Myocyte (in vitro differentiated cells): Measurements from ENCODE around the gene UST. TPM values are rescaled to one million over a fixed set of nuclear protein-coding genes. Genes with fewer than 3 reads are reported as not detected.

ENCODE experiments used
- DNase-seq: peaks from one replicate; pipeline ENCODE4 v3.0.0-alpha.2; 2012; ENCODE audit warnings: low read depth
- total RNA-seq: library from RNA; depleted of rRNA; stranded (reverse); fragments of >200 nt; gene quantifications from 2 replicates; pipeline ENCODE4 v1.2.3, GENCODE V29; 2014

UST gene
- total RNA-seq, 1 donor from 2014 or later = 10.7 TPM

DNA sequence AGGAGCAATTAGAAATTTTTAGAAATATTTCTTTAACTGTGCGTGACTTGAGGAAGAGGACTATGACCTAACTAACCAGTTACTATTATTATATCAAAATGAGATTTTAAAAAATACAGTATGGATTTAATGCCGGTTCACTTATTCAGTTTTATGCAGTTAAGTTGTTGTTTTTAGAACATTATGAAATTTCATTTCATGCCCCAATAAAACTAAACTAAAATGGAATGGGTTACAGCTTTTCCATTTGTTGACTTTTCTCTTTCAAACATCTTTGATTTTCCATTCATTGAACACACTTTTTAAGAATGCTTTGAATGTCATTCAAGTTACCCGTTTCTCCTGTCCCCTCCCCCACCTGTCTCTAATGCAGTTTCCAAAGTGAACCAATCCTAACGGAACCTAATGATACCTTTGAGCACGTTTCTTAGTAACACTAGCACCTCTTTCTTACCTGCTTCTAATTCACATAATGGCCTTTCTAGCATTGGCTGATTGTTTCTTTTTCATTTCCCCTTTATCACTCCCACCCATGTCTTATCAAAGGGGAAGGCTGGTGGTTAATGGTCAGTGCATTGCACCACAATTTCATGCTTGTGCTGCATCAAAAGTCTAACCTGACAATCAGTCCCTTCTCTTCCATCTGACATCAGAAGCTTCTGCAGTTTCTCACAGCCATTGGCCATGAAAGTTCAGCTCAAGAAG lies 308.5 kb downstream of the UST start:
- no peak for DNase-seq

DNA sequence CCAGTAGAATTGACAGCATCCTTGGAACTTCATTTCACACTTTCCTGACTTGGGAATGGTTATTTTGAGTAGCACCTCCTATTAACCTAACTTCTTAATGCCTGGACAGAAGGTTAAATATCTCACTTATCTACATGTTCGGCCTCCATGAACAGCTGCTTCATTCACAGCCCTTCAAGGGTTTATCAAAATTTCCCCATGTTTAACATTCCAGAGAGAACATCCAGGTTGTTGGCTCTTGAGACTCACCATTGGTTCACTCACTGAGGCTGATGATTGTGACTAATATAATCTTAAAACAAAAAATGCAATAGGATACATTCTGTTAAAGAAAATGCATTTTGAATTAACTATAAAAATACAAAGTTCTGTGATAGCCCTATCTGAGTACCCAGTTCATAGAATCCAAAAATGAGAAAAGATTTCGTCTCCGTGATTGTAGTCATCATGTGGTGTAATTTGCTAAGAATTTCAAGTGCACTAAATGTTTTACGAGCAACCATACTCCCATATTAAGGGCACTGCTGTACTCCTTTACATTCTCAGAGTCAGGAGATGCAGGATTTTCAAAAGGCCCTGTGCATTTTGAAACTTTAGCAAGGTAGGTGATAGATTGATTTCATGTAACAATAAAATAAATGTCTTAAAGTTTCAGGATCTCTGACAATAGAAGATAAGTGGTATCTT lies 310.1 kb downstream of the UST start:
- DNase-seq = no peak

DNA sequence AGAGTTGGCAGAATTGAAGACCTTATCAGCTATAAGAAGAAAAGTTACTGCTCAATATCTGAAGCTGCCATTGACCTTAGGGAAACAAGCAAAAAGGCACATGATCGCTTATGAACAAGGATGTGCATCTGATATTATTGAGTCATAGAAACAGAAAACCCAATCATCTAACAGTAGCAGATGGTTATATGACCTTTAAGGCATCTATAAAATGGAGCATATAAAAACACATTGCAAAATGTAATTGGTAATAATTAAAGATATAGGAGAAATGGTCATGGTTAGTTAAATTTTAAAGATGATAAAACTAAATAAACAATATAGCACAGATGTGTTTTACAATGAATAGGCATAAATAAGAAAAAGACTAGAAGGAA lies 310.6 kb downstream of the UST start:
- DNase-seq = no peak

DNA sequence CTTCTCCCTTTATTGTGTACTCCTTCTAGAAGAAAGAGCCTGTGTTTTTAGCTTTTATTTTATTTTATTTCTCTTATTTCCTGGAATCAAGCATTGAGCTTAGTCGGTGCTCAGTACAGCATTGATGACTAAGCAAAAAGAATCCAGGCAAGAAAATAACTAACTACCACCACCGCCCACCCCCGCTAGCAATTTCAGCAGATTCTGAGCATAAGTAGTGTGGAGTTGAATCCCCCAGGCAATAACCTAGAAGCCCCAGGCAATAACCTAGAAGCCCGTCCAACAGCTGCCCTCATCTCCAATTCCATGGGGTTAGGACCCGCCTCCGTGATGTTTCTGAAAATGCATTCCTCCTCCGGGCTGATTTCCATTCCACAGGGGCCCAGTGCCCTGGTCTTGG lies 312.7 kb downstream of the UST start:
- no peak for DNase-seq

DNA sequence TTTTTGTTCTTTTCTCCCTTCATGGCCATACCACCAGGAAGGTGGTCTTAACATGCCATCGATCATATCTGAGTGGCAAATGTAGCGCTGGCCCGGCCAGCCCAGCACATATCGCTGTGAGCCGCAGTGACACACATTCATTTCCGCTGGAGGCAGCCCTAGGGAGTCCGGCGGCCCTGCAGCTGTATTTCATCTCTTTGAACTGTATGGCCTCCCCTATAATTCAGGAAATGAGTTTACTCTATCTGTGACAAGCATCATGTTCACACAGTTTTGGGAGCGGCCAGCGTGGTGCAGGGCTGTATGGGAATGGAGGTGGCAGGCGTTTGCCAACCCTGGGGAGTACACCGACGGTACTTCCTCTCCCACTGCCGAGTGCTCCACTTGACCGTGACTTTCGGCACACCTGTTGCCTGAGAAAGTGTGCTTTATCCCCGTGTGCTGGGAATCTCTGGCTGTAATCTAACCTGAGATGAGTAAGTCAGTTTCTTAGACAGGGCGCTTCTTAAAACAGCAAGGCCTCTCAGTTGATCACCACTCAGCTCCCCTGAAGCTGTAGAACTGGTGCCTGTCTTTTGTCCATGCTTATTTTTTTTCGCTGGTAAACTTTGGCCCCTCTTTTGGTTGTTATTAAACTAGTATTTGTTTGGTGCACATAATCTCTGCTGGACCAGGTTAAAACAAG lies 313.6 kb downstream of the UST start:
- no peak for DNase-seq

DNA sequence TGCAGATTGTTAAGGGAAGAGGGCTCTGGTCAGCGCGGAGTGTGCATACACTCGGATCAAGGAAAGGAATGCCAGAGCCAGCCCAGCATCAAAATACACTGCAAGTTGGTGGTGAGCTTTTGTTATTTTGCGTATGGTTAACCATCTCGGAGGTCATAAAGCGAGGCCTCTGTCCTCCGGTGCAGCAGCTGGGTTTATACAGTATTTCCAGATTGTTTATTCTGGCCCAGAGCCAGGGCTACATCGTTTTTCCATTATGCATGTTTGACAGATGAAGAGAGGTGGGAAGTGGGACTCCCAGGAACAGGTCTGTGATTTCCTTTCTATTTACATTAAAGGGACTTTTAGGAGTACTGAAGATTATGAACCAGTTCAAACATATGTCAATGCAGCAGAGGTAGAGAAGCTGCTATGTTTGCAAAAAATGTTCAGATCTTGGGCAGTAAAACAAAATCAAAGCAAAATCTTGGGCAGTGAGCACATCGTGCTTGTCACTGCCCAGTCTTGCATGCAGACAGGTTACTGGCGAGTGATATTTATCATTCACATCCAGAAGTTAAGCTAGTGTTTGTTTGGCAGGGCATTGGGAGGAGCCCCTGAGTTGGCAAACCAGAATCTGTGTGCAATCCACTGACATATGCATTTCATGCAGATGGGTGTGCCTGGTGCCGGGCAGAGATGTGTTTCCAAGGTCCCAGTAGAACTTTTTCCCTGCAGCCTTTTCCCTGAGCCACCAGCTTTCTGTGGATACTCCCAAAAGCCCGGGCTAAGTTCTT lies 314.3 kb downstream of the UST start:
- DNase-seq = peak; percentile 64

DNA sequence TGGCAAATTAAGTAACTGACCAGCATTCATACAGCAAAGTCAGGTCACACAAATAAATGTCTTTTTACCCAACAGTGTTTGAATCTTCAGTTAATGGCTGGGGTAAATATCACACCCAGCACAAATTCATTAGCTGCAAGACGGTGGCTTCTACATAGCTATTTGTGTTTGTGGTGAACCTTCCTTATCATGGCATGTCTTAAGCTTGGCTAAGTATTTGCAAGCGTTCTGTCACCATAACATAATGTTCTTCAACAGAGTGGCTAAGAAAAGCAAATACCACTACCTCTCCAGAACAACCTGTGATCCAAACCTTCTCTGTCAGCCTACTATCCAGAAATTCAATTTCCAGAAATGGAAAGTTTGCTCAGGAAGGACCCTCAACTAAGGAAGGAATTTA lies 315.1 kb downstream of the UST start:
- no peak for DNase-seq

DNA sequence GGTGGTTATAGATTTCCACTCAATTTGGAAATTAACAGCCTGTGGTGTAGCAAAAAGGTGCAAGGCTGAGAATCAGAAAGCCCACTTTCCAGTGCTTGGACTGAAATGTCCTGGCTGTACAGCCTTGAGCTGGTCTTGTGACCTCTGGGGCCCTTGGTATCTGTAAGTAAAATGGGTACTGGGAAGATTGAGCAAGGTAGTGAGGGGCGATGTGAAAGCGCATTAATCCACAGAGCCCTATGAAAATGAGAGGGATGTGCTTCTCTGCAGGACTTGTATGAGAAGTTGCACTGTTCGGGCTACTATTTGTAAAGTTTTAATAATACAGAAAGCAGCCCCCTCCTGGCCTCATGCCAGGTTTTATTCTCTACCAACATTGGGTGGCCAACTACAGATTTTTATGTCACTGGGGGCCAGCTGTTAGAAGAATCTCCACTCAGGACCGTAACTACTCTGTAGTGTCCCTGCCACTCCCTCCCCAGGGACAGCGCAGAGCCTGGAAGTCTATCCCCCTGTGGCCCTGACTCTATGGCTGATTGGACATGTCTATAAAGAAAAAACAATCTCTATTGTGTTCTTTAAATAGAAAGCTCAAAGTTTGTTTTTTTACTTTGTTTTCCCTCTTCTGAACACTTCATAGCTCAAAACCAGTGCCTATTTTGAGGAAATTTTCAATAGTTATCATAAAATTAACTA lies 316.0 kb downstream of the UST start:
- no peak for DNase-seq

DNA sequence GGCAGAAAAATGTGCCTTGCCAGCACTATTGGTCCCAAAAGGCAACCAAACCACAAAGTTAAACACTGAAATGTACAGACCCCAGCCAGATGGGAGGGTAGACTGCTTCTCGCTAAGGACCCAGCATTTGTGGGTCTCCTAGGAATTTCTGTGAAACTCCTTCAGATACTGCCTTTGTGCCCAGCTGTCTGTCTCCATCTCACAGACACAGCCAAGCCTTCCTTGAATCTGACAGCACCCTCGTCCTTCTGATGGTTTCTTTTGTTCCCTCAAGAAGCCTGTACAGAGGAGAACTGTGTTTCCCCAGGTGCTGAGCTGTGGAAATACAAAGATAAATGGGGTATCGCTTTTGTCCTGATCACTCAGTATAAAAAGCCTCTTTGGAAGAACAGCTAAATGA lies 316.6 kb downstream of the UST start:
- DNase-seq = peak; percentile 53

DNA sequence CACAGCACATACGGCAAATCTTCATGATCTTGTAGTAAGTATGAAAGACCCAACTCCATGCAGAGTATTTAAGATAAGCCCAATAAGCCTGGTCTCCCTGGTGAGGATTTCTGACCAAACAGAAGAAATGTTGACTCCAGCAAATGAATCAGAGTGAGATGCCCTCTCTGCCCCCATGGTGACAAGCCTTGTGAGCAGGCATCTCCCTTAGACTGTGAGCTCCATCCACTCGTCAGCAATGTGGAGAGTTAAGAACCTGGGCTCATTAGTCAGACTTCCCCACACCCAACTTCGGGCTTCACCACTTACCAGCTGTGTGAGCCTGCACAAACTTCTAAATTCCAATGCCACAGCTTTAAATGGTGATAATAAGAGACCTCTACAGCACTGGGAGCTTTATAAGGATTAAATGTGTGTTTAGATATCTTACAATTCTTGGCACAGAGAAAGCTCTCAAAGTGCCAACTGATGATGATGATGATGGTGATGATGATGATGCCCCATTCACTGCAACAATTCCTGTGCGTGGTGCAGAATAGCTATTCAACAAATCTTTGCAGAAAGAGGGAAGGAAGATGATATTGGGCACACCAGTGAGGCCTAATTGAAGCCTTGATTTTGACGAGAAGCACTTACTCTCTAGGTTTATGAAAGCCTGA lies 317.3 kb downstream of the UST start:
- DNase-seq = peak; percentile 61

DNA sequence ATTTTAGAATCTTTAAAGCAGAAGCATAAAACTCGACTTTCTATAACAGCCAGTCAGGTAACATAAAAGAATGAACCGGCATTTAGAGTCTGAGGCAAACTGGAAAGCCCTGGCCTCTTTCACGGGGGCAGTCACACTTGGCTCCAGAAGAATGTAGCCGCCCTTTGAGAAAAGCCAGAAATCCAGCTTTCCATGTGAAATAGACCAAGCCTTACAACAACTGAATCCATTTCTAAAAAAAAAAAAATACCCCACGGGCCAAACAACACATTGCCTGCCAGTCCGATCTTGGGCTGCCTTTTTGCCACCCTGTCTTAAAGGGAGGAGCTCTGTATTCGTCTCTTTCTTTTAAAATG lies 317.8 kb downstream of the UST start:
- no peak for DNase-seq

DNA sequence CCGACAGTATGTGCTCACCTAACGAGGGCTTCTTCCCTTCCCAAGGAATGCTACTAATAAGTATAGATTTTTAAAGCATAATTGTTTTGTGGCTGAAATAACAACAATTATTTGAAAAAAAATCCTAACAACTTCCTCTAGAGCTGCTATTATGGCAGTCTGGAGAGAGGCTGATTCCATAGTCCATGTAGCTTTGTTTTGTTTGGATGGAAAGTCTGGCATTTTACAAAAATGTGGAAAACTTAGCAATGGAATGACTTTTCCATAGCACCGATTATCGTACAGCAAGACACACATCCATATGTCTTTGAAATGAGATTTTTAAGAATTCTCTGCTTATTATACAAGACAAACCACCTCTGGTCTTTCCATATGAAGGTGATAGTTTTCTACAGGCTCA lies 318.3 kb downstream of the UST start:
- no peak for DNase-seq

DNA sequence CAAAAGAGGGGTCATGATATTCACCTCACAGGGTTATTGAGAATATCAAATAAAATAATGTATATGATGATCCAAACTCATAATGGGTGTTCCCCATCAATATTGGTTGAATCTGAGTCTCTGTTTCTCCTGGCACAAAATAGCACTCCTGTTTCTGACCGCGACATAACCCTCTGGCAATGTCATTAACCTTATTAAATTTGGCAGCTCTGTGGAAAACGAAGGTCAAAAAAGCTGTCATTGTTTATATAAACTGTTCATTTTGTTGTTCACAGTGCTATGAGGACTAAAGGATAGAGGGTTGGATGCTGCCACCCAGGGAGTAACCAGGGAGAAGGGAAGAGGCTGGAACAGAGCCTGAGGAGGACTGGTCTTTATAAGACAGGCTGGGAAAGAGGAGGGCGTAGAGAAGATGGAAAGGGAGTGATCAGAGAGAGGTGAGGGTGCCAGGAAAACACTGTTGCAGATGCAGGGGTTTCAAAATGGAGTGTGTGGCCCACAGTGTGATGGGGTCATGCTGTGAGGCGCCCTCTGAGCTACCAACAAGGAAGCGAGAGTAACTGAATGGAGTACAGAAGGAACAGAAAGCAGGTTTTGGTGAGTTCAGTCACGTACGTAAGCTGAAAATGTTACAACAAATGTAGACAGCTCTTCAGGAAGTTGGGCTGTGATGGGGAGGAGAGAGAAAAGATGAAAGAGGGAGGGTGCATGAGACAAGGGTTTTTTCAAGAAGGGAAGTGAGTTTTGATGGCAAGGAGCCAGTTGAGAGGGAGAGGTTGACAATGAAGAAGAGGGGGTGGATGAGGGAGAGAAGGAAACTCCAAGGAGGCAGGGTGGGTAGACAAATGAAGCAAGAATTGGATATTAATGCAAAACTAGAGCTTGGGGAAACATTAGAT lies 319.1 kb downstream of the UST start:
- no peak for DNase-seq

DNA sequence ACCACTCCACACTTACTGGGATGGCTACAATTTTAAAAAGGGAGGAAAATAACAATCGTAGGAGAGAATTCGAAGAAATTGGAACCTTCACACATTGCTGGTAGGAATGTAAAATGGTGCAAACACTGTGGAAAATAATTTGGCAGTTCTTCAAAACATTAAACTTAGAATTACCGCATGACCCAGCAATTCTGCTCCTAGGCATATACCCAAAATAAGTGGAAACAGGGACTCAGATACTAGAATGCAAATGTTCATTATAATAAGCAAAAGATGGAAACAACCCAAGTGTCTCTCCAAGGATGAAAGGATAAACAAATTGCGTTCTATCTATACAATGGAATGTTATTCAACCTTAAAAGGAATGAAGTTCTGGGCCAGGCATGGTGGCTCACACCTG lies 325.2 kb downstream of the UST start:
- no peak for DNase-seq

DNA sequence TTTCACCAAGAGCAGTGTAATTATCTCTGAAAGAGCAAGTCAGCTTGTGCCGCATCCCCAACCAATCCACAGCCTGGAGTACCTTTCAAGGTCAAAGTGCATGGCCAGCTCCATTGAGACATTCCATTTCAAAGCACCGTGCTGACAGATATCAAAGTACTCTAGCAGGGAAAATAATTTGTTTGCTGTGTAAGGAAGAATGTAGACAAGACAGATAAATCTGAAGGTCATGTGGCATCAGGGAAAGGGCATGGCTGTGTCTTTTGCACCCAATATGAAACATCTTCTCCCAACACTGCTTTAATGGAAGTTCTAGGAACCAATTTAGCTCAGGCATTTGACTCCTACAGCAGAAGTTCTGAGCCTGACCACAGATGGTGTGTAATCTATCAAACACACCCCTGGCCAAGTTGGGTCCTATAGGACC lies 328.0 kb downstream of the UST start:
- no peak for DNase-seq

DNA sequence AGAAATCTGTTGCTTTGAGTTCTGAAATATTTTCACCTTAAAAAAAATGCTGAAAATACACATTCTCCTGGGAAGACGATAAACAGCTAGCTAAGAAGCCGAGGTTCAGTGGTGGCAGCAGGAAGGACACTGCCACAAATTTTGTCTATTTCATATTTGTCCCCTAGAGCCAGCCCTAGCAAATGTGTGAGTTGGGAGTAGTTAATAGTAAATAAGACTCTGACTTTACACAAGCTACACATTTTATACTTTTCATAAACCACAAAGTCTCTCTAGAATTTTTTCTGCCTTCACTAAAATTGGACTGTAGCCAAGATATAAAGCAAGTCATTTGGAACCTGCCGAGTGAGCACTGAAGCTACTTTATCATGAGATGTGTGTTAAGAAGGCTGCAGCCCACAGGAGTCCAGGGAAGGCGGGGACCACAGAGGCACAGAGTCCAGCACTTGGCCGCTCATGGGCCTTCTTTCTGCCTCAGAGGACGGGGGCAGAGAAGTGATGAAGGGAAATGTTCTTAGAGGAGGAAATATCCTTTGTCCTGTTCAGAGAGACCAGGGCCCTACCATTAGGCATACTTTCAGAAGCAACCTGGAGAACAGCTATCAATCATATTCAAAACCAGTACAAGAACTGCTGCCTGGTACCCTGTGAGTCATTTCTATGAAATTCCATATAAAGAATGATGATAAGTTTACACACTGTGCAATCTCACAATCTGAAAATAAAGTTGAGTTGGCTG lies 329.0 kb downstream of the UST start:
- DNase-seq = no peak

DNA sequence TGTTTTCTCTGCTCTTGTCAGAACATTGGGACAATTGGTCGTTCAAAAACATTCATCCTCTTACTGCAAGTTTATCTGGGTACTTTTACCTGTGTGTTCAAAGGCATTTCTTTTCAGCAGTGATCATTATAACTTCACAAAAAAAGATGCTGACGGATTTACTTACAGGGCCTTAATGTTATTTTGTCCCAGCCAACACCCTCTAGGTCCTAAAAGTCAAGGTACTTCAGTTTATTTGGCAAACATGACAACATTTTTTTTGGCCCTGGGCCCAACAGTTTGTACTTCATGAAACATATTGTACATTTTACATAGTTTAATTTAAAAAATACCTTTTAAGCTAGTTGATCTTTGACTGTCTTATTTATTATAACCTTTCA lies 329.5 kb downstream of the UST start:
- no peak for DNase-seq

DNA sequence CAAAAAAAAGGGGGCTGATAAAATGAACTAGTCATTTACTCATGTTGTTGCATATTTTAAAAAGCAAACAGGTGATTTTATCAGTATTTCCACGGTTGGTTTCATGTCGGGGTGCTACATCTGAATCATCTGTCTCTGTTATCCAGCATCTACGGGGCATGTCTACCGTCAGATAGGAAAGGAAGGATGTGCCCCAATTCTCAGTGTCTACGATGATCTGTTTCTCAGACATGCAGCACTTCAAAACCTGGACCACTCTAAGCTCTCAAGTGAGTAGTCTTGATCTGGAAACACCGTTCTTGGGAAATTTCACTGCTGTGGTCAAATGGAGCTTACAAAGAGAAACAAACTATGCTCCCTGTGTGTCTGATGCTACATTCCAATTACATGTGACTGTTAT lies 330.4 kb downstream of the UST start:
- DNase-seq = no peak

DNA sequence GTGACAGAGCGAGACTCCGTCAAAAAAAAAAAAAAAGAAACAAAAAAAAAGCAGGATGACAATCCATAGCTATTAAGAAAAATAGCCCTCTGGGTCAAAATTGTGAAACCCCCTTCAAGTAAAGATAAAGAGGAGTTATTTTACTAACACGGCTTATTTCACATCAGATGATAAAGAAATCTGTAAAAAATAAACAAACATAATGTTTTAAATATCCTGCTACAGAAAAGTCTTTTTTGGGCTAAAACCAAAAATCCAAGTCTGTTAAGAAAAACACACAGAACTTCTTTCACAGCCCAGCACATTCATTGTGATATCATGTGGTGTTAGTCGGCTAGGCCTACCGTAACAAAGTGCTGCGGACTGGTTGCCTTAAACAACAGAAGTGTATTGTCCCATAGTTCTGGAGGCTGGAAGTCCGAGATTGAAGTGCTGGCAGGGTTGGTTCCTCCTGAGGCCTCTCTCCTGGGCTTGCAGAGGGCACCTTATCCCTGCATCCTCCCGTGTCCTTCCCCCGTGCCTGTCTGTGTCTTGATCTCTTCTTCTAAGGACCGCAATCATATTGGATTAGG lies 331.5 kb downstream of the UST start:
- no peak for DNase-seq
